ENCODE measurements around the gene SAXO1.

Gene SAXO1, protein sequence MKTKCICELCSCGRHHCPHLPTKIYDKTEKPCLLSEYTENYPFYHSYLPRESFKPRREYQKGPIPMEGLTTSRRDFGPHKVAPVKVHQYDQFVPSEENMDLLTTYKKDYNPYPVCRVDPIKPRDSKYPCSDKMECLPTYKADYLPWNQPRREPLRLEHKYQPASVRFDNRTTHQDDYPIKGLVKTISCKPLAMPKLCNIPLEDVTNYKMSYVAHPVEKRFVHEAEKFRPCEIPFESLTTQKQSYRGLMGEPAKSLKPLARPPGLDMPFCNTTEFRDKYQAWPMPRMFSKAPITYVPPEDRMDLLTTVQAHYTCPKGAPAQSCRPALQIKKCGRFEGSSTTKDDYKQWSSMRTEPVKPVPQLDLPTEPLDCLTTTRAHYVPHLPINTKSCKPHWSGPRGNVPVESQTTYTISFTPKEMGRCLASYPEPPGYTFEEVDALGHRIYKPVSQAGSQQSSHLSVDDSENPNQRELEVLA

DNA sequence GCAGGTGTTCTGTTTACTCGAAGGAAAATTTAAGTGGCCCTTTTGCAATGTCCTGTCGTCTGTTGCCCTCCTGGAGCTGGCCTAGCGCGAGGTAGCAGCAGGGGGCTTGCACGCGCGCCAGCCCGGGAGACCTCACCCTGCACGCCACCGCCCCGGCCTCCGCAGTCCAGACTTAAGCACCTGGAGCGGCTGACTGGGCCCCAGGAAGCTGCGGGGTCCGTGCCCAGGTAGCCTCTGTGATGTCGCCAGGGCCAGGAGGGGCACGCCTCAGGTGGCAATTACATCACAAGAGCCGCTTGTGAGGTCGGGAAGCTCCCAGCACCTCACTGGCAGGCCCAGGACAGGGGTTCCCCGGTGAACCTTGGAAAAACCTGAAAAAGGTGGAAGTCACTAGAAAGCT is at the start of gene SAXO1:
SAXO1 (minus strand) TSS at position 195 of the 400 bp plus-strand sequence. CDS start 301 bp downstream, outside the sequence.
- H3K27me3 ChIP-seq, result peaks cover 6% of the 10 kb centered on the region
- TF ChIP-seq, protein P1, sequence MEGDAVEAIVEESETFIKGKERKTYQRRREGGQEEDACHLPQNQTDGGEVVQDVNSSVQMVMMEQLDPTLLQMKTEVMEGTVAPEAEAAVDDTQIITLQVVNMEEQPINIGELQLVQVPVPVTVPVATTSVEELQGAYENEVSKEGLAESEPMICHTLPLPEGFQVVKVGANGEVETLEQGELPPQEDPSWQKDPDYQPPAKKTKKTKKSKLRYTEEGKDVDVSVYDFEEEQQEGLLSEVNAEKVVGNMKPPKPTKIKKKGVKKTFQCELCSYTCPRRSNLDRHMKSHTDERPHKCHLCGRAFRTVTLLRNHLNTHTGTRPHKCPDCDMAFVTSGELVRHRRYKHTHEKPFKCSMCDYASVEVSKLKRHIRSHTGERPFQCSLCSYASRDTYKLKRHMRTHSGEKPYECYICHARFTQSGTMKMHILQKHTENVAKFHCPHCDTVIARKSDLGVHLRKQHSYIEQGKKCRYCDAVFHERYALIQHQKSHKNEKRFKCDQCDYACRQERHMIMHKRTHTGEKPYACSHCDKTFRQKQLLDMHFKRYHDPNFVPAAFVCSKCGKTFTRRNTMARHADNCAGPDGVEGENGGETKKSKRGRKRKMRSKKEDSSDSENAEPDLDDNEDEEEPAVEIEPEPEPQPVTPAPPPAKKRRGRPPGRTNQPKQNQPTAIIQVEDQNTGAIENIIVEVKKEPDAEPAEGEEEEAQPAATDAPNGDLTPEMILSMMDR (IDR thresholded peaks at IDR 0.05), result no peak
- no peak within 1 kb of the TSS for H3K27ac ChIP-seq
- no peaks in the 10 kb centered on the region for H3K4me1 ChIP-seq (ENCODE audit: control insufficient read depth in 1 of 2, insufficient read depth in 1 of 2, low read depth in 1 of 2, low read length in 1 of 2)
- no peaks in the 10 kb centered on the region for H3K36me3 ChIP-seq
- H3K4me3 ChIP-seq (ENCODE audit: low read depth in 1 of 2, low read length in 1 of 2), result no peak within 1 kb of the TSS
- no peaks in the 10 kb centered on the region for H3K9me3 ChIP-seq

DNA sequence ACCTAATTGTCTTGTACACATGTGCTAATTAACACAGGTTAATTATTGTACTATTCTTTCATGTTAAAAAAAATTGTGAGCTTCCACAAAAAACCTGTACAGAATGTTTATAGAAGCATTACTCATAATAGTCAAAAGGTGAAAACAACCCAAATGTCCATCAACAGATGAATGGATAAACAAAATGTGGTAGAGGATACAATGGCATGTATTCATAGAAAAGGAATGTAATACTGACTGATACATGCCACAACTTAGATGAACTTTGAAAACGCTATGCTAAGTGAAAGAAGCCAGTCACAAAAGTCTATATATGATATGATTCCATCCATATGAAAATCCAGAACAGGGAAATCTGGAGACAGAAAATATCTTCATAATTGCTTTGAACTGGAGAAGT is 41.8 kb upstream of the SAXO1 start:
- H3K36me3 ChIP-seq, result peaks cover 59% of the 10 kb centered on the region
- H3K27me3 ChIP-seq, result no peaks in the 10 kb centered on the region
- H3K27ac ChIP-seq, result no peak overlapping the region
- H3K4me1 ChIP-seq (ENCODE audit: control insufficient read depth in 1 of 2, insufficient read depth in 1 of 2, low read depth in 1 of 2, low read length in 1 of 2), result no peaks in the 10 kb centered on the region
- no peak overlapping the region for H3K4me3 ChIP-seq (ENCODE audit: low read depth in 1 of 2, low read length in 1 of 2)
- H3K9me3 ChIP-seq, result no peaks in the 10 kb centered on the region
- TF ChIP-seq, protein P1 (IDR thresholded peaks at IDR 0.05), result no peak

DNA sequence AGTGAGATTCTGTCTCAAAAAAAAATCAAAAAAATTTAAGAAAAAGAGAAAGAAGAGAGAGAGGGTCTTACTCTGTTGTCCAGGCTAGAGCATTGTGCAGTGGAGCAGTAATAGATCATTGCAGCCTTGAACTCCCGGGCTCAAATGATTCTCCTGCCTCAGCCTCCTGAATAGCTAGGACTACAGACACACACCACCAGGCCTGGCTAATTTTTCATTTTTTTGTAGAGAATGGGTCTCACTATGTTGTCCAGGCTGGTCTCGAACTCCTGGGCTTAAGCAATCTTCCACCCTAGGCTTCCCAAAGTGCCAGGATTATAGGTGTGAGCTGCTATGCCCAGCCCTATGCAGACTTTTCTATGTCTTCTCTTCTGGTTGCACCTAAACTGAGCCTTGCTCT is 41.2 kb upstream of the SAXO1 start:
- Histone ChIP-seq H3K4me1 (ENCODE audit: control insufficient read depth in 1 of 2, insufficient read depth in 1 of 2, low read depth in 1 of 2, low read length in 1 of 2) (no peaks in the 10 kb centered on the region), H3K4me3 (ENCODE audit: low read depth in 1 of 2, low read length in 1 of 2) (no peak overlapping the region), H3K27me3 (no peaks in the 10 kb centered on the region), H3K9me3 (no peaks in the 10 kb centered on the region), H3K36me3 (peaks cover 59% of the 10 kb centered on the region), H3K27ac (no peak overlapping the region)
- TF ChIP-seq, protein P1 (IDR thresholded peaks at IDR 0.05), result no peak

DNA sequence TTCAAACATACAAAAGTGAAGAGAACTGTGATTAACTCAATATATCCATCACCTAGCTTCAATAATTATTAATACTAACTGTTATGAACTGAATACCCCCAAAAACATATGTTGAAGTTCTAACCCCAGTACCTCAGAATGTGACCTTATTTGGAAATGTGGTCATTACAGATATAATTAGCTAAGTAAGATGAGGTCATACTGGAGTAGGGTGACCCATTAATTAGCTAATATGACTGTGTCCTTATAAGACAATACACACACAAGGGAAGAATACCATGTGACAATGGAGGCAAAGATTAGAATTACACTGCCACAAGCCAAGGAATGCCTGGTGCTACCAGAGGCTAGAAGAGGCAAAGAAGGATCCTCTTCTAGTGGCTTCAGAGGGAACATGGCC is 24.0 kb upstream of the SAXO1 start:
- peaks cover 41% of the 10 kb centered on the region for H3K36me3 ChIP-seq
- TF ChIP-seq, protein P1 (IDR thresholded peaks at IDR 0.05), result no peak
- no peak overlapping the region for H3K27ac ChIP-seq
- H3K4me3 ChIP-seq (ENCODE audit: low read depth in 1 of 2, low read length in 1 of 2), result no peak overlapping the region
- H3K9me3 ChIP-seq, result no peaks in the 10 kb centered on the region
- H3K27me3 ChIP-seq, result no peaks in the 10 kb centered on the region
- no peaks in the 10 kb centered on the region for H3K4me1 ChIP-seq (ENCODE audit: control insufficient read depth in 1 of 2, insufficient read depth in 1 of 2, low read depth in 1 of 2, low read length in 1 of 2)

DNA sequence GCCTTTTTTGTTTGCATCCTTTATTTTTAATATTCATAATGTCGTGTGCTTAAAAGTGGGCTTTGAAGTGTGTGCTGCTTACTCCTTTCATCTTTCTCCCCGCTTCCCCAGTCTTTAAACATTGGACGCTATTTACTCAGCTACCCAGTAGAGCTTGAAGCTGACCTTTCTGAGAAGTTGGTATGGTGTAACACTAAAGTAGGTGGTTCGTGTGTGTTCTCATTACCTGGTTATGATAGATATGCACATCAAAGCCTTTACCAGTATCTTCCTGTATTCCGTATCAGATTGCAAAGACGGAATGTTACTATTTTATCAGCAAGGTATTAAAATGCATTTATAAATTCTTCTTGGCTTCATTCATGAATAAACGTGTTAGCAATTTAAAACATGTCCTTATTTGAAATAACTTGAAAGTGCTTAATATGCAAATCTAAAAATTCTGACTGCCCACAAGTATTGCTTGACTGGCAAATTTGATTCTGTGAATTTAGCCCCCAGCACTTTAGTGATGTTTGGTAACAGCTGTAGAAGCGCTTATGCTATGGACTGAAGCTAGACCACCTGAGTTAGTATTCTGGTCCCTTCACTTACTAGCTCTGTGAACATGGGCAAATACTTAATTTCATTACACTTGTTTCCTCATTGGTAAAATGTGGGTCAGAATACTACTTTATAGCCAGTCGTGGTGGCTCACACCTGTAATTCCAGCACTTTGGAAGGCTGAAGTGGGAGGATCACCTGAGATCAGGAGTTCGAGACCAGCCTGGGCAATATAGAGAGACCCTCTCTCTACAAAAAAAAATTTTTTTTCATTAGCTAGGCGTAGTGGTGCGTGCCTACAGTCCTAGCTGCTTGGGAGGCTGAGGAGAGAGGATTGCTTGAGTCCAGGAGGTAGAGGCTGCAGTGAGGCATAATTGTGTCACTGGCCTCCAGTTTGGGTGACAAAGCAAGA is 17.9 kb upstream of the SAXO1 start:
- Histone ChIP-seq H3K27ac (peak overlapping the region; percentile 97), H3K4me3 (ENCODE audit: low read depth in 1 of 2, low read length in 1 of 2) (peak overlapping the region; percentile 76 to 99), H3K27me3 (no peaks in the 10 kb centered on the region), H3K4me1 (ENCODE audit: control insufficient read depth in 1 of 2, insufficient read depth in 1 of 2, low read depth in 1 of 2, low read length in 1 of 2) (peaks cover 26 to 34% of the 10 kb centered on the region in 2 experiments), H3K9me3 (no peaks in the 10 kb centered on the region), H3K36me3 (no peaks in the 10 kb centered on the region)
- TF ChIP-seq, protein P1 (IDR thresholded peaks at IDR 0.05), result no peak
